Measurements from ENCODE around the gene RGS1. TPM values are rescaled to one million over a fixed set of nuclear protein-coding genes. Genes with fewer than 3 reads are reported as not detected.
A peak's percentile ranks its signal among the peaks of the same experiment; 100 is the strongest.

The RGS1 gene
- total RNA-seq, 4 donors from 2014 or later = 38.5 to 160 (median 49.8) TPM

DNA sequence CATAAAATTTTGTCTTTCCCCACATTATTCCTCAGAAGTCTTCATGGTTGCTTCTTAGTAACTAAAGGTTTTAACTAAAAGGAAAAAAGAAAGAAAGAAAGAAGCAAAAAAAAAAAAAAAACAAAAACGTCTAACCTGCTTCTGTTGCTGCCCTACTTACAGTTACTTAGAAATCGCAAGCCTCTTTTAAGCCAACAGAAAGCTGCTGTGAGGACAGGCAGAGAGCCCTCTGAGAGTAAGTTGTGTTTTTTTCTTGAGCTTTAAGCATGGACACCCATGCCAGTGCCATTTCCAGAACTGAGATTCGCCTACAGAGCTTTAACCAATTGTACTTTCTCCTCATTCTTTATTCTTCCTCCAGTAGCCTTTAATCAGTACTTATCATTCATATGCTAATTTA is 25.6 kb upstream of the RGS1 start:
- Histone ChIP-seq H3K9me3 (no peaks in the 10 kb centered on the region), H3K36me3 (no peaks in the 10 kb centered on the region), H3K4me1 (peaks cover 0 to 15% (median 0%) of the 10 kb centered on the region in 4 donors), H3K27ac (peak overlapping the region in 1 of 4 donors; percentile 15), H3K4me3 (no peak overlapping the region), H3K27me3 (no peaks in the 10 kb centered on the region)
- no peak for DNase-seq
- in situ Hi-C loops (cut with MboI; ENCODE audit: low pct_ligation_motif_present in 1 of 4, low pct_unique_long_range_greater_than_20kb in 1 of 4, low sequenced_read_pairs in 3 of 4) (no loop called here), intact Hi-C loops (cut with DNase I; ENCODE audit: low total_unique reads) (no loop called here)
- WGBS, 2 donors (ENCODE audit: low coverage in 1 of 2) = 72 to 90% methylated on average over 2 to 3 of the region's 3 CpGs
- no peak for TF ChIP-seq POLR2A (IDR thresholded peaks at IDR 0.05)
- TF ChIP-seq, protein P1, sequence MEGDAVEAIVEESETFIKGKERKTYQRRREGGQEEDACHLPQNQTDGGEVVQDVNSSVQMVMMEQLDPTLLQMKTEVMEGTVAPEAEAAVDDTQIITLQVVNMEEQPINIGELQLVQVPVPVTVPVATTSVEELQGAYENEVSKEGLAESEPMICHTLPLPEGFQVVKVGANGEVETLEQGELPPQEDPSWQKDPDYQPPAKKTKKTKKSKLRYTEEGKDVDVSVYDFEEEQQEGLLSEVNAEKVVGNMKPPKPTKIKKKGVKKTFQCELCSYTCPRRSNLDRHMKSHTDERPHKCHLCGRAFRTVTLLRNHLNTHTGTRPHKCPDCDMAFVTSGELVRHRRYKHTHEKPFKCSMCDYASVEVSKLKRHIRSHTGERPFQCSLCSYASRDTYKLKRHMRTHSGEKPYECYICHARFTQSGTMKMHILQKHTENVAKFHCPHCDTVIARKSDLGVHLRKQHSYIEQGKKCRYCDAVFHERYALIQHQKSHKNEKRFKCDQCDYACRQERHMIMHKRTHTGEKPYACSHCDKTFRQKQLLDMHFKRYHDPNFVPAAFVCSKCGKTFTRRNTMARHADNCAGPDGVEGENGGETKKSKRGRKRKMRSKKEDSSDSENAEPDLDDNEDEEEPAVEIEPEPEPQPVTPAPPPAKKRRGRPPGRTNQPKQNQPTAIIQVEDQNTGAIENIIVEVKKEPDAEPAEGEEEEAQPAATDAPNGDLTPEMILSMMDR (IDR thresholded peaks at IDR 0.05) = no peak
- TF ChIP-seq EP300 (IDR thresholded peaks at IDR 0.05; ENCODE audit: low read depth) = no peak
- no peak for TF ChIP-seq POLR2AphosphoS5 (IDR thresholded peaks at IDR 0.05)

DNA sequence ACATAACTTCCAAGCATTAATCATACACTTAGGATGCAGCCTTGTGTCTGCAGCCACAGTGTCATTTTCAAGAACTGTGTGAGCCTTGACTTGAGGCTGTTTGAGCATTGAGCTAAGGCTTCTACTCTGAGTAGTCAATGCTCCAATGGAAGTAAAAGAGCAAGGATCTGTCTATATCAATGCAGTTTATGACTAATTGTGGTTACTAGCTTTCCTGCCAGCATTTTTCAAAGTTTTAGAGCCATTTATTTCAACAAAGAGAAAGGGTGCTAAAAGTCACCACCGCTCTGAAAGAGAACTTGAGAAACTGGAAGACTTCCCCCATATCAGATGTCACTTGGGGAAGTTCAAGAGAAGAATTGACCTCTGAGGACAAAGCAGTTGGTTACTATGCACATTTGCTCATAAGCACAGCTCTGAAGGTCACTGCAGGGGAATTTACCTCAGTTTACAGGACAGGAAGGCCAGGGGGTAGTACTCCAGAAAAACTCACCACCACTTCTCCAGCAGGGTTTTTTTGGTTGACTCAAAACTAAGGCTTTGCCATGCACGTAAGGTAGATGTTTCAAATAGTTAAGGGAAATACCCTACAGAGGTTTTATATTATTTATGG is 24.5 kb upstream of the RGS1 start:
- DNase-seq = no peak
- Histone ChIP-seq H3K36me3 (no peaks in the 10 kb centered on the region), H3K27me3 (no peaks in the 10 kb centered on the region), H3K9me3 (no peaks in the 10 kb centered on the region), H3K27ac (peak overlapping the region in 2 of 4 donors; percentile 15 to 44), H3K4me3 (no peak overlapping the region), H3K4me1 (peaks cover 0 to 7% (median 0%) of the 10 kb centered on the region in 4 donors)
- WGBS, 2 donors (ENCODE audit: low coverage in 1 of 2) = 65 to 75% methylated on average over 2 of the region's 2 CpGs
- intact Hi-C loops (cut with DNase I; ENCODE audit: low total_unique reads) = no loop called here
- no peak for TF ChIP-seq POLR2AphosphoS5 (IDR thresholded peaks at IDR 0.05)
- TF ChIP-seq, protein P1 (IDR thresholded peaks at IDR 0.05) = no peak
- no peak for TF ChIP-seq EP300 (IDR thresholded peaks at IDR 0.05; ENCODE audit: low read depth)
- in situ Hi-C loops (cut with MboI; ENCODE audit: low pct_ligation_motif_present in 1 of 4, low pct_unique_long_range_greater_than_20kb in 1 of 4, low sequenced_read_pairs in 3 of 4) = no loop called here

DNA sequence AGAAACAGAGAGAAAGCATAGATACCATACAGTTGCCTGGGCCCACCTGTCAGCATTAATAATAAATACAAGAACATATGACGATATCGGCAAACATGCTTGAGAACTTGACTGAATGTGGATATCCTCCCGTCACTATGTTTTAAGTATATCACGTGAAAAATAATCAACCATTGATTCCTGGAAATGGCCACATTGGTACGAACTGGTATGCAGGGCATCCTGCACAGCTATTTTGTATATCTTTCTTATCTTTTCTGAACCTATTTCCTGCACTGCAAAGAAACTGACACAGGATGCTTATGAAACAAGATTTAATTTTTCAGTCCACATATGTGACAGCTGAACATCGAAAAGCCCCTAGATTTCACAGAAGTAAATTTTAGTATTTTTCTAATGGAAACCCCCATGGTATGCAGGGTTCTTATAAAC is 22.8 kb upstream of the RGS1 start:
- in situ Hi-C loops (cut with MboI; ENCODE audit: low pct_ligation_motif_present in 1 of 4, low pct_unique_long_range_greater_than_20kb in 1 of 4, low sequenced_read_pairs in 3 of 4) = no loop called here
- Histone ChIP-seq H3K27me3 (no peaks in the 10 kb centered on the region), H3K4me1 (peaks cover 0 to 4% (median 0%) of the 10 kb centered on the region in 4 donors), H3K36me3 (no peaks in the 10 kb centered on the region), H3K27ac (no peak overlapping the region), H3K4me3 (no peak overlapping the region), H3K9me3 (no peaks in the 10 kb centered on the region)
- DNase-seq = no peak
- 77 to 82% methylated on average over 6 of the region's 6 CpGs for WGBS, 2 donors (ENCODE audit: low coverage in 1 of 2)
- intact Hi-C loops (cut with DNase I; ENCODE audit: low total_unique reads) = no loop called here
- no peak for TF ChIP-seq POLR2A (IDR thresholded peaks at IDR 0.05)
- TF ChIP-seq EP300 (IDR thresholded peaks at IDR 0.05; ENCODE audit: low read depth) = no peak
- TF ChIP-seq POLR2AphosphoS5 (IDR thresholded peaks at IDR 0.05) = no peak
- TF ChIP-seq, protein P1 (IDR thresholded peaks at IDR 0.05) = no peak

DNA sequence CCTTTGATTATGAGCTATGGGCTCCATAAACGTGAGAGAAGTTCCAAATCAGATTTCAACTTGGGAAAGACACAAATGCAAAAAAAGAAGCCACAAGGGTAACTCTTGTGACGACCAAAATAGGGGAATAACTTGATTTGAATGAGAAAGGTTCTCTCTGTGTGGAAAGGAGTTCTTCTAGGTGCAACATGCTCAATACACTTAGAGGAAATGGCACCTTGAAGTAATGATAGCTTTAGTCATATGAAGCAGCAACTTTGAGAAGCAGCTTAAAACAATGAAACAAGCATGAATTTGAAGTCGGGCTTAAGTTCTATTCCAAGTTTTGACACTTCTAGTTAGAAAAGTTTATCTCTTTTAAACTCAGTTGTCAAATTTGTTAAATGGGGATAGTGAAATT is 21.8 kb upstream of the RGS1 start:
- no peaks in the 10 kb centered on the region for H3K27me3 ChIP-seq
- WGBS, 2 donors (ENCODE audit: low coverage in 1 of 2) = 64 to 75% methylated on average over 3 of the region's 3 CpGs
- TF ChIP-seq POLR2A (IDR thresholded peaks at IDR 0.05) (no peak), EP300 (IDR thresholded peaks at IDR 0.05; ENCODE audit: low read depth) (no peak), POLR2AphosphoS5 (IDR thresholded peaks at IDR 0.05) (no peak)
- TF ChIP-seq, protein P1 (IDR thresholded peaks at IDR 0.05) = no peak
- DNase-seq = no peak
- H3K36me3 ChIP-seq = no peaks in the 10 kb centered on the region
- peaks cover 0 to 4% (median 0%) of the 10 kb centered on the region in 4 donors for H3K4me1 ChIP-seq
- no peak overlapping the region for H3K4me3 ChIP-seq
- no peak overlapping the region for H3K27ac ChIP-seq
- H3K9me3 ChIP-seq = no peaks in the 10 kb centered on the region
- in situ Hi-C loops (cut with MboI; ENCODE audit: low pct_ligation_motif_present in 1 of 4, low pct_unique_long_range_greater_than_20kb in 1 of 4, low sequenced_read_pairs in 3 of 4) = no loop called here
- intact Hi-C loops (cut with DNase I; ENCODE audit: low total_unique reads) = no loop called here

All from transverse colon (tissue), 4 donors.